Measurements from ENCODE around the gene MRPL14. TPM values are rescaled to one million over a fixed set of nuclear protein-coding genes. Genes with fewer than 3 reads are reported as not detected.

MRPL14 gene
- total and polyA plus RNA-seq, 9 of the 15 experiments (the other 6 are each of a cell fraction or from before 2014, with no cell fraction given): 126 to 424 (median 165) TPM

DNA sequence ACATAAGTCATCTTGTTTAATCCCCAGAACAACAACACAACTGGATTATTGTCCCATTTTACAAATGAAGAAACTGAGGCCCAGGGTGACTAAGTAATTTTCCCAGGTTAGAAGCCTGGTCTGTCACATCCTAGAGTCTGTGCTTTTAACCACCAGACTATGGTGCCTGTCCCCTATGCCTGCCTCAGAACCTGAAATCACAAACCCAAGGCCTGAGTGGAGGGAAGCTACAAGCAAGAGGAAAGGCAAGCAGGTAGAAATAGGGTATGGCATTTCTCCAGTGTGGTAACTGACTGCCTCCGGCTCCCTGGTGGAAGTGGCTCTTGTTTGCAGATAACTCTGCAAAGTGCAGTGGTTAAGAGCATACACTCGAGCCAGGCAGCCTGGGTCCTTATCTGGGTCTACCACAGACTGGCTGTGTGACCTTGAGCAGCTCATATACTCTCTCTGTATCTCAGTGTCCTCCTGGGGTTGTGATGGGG is 2.6 kb upstream of the MRPL14 start (continued):
- TF ChIP-seq STAT5A (IDR thresholded peaks at IDR 0.05; ENCODE audit: borderline replicate concordance, low read length): peak; percentile 71; the same call in 1 of the 2 replicates
- no peak for TF ChIP-seq NR4A1 (CRISPR knock-in tag; IDR thresholded peaks at IDR 0.05)
- no peak for TF ChIP-seq NR4A1 (tag; IDR thresholded peaks at IDR 0.05)
- peak; percentile 99 for TF ChIP-seq SMARCA5 (IDR thresholded peaks at IDR 0.05)
- TF ChIP-seq GABPB2 (CRISPR knock-in tag; conservative IDR thresholded peaks at IDR 0.05): no peak
- TF ChIP-seq ZFPM2 (CRISPR knock-in tag; IDR thresholded peaks at IDR 0.05): no peak
- 0 out of 4 replicates have a peak, but pooled peaks of 1 of the 2 experiments have one; percentile 58 for TF ChIP-seq FOXA3 (CRISPR knock-in tag; conservative IDR thresholded peaks at IDR 0.05 in 1 of 2, IDR thresholded peaks at IDR 0.05 in 1 of 2)
- TF ChIP-seq, protein P1, sequence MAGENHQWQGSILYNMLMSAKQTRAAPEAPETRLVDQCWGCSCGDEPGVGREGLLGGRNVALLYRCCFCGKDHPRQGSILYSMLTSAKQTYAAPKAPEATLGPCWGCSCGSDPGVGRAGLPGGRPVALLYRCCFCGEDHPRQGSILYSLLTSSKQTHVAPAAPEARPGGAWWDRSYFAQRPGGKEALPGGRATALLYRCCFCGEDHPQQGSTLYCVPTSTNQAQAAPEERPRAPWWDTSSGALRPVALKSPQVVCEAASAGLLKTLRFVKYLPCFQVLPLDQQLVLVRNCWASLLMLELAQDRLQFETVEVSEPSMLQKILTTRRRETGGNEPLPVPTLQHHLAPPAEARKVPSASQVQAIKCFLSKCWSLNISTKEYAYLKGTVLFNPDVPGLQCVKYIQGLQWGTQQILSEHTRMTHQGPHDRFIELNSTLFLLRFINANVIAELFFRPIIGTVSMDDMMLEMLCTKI (IDR thresholded peaks at IDR 0.05; ENCODE audit: partially characterized antibody): no peak
- TF ChIP-seq CBFA2T3 (IDR thresholded peaks at IDR 0.05): peak; percentile 94
- peak; percentile 92 for TF ChIP-seq ARID1B (IDR thresholded peaks at IDR 0.05)
- TF ChIP-seq ELF1 (tag; IDR thresholded peaks at IDR 0.05): no peak
- no peak for TF ChIP-seq ZC3H8 (IDR thresholded peaks at IDR 0.05)
- TF ChIP-seq CXXC5 (CRISPR knock-in tag; IDR thresholded peaks at IDR 0.05): peak; percentile 26; the same call in 1 of the 2 replicates
- peak; percentile 84 for TF ChIP-seq TAL1 (IDR thresholded peaks at IDR 0.05)
- TF ChIP-seq TRIM24 (IDR thresholded peaks at IDR 0.05): peak in 1 of 2 experiments; percentile 63; a peak in 1 of 4 replicates
- TF ChIP-seq, protein P2, sequence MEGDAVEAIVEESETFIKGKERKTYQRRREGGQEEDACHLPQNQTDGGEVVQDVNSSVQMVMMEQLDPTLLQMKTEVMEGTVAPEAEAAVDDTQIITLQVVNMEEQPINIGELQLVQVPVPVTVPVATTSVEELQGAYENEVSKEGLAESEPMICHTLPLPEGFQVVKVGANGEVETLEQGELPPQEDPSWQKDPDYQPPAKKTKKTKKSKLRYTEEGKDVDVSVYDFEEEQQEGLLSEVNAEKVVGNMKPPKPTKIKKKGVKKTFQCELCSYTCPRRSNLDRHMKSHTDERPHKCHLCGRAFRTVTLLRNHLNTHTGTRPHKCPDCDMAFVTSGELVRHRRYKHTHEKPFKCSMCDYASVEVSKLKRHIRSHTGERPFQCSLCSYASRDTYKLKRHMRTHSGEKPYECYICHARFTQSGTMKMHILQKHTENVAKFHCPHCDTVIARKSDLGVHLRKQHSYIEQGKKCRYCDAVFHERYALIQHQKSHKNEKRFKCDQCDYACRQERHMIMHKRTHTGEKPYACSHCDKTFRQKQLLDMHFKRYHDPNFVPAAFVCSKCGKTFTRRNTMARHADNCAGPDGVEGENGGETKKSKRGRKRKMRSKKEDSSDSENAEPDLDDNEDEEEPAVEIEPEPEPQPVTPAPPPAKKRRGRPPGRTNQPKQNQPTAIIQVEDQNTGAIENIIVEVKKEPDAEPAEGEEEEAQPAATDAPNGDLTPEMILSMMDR (IDR thresholded peaks at IDR 0.05 in 2 of 3, conservative IDR thresholded peaks at IDR 0.05 in 1 of 3; ENCODE audit: insufficient read depth in 2 of 3, low read depth in 1 of 3, low read length in 3 of 3): peak in 1 of 3 experiments; percentile 15; a peak in 2 of 6 replicates
- TF ChIP-seq SMARCA4 (IDR thresholded peaks at IDR 0.05): peak; percentile 86
- peak; percentile 59 for TF ChIP-seq FOXM1 (IDR thresholded peaks at IDR 0.05; ENCODE audit: low read depth)
- TF ChIP-seq FOXM1 (CRISPR knock-in tag; IDR thresholded peaks at IDR 0.05; ENCODE audit: low read depth): no peak
- TF ChIP-seq, protein P3, sequence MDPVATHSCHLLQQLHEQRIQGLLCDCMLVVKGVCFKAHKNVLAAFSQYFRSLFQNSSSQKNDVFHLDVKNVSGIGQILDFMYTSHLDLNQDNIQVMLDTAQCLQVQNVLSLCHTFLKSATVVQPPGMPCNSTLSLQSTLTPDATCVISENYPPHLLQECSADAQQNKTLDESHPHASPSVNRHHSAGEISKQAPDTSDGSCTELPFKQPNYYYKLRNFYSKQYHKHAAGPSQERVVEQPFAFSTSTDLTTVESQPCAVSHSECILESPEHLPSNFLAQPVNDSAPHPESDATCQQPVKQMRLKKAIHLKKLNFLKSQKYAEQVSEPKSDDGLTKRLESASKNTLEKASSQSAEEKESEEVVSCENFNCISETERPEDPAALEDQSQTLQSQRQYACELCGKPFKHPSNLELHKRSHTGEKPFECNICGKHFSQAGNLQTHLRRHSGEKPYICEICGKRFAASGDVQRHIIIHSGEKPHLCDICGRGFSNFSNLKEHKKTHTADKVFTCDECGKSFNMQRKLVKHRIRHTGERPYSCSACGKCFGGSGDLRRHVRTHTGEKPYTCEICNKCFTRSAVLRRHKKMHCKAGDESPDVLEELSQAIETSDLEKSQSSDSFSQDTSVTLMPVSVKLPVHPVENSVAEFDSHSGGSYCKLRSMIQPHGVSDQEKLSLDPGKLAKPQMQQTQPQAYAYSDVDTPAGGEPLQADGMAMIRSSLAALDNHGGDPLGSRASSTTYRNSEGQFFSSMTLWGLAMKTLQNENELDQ (CRISPR knock-in tag; IDR thresholded peaks at IDR 0.05; ENCODE audit: borderline replicate concordance): no peak
- TF ChIP-seq, protein P4, sequence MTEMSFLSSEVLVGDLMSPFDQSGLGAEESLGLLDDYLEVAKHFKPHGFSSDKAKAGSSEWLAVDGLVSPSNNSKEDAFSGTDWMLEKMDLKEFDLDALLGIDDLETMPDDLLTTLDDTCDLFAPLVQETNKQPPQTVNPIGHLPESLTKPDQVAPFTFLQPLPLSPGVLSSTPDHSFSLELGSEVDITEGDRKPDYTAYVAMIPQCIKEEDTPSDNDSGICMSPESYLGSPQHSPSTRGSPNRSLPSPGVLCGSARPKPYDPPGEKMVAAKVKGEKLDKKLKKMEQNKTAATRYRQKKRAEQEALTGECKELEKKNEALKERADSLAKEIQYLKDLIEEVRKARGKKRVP (CRISPR knock-in tag; IDR thresholded peaks at IDR 0.05): no peak; the same call in 1 of the 2 replicates
- TF ChIP-seq PHF20 (IDR thresholded peaks at IDR 0.05; ENCODE audit: partially characterized antibody): peak; percentile 72

Measured in K562 (cell line).